ENCODE measurements around the gene ATP6V1G2.

GRCh38 chr6:31544676-31545075 lies 1.7 kb downstream of the ATP6V1G2 start:
- no peak for TF ChIP-seq POLR2A (IDR thresholded peaks at IDR 0.05)
- TF ChIP-seq, protein P1, sequence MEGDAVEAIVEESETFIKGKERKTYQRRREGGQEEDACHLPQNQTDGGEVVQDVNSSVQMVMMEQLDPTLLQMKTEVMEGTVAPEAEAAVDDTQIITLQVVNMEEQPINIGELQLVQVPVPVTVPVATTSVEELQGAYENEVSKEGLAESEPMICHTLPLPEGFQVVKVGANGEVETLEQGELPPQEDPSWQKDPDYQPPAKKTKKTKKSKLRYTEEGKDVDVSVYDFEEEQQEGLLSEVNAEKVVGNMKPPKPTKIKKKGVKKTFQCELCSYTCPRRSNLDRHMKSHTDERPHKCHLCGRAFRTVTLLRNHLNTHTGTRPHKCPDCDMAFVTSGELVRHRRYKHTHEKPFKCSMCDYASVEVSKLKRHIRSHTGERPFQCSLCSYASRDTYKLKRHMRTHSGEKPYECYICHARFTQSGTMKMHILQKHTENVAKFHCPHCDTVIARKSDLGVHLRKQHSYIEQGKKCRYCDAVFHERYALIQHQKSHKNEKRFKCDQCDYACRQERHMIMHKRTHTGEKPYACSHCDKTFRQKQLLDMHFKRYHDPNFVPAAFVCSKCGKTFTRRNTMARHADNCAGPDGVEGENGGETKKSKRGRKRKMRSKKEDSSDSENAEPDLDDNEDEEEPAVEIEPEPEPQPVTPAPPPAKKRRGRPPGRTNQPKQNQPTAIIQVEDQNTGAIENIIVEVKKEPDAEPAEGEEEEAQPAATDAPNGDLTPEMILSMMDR (IDR thresholded peaks at IDR 0.05): no peak

Measured in body of pancreas (tissue), 4 donors.